GM18517 (cell line): ENCODE data around the gene ATAD5.

Experiments used
- ATAC-seq: cut with Tn5 transposase; IDR thresholded peaks from one replicate; pipeline ENCODE4 v1.9.1; 2021; ENCODE audit warnings: mild to moderate bottlenecking, moderate library complexity; ENCODE audit not compliant: unreplicated experiment

The ATAD5 gene

GRCh38 chr17:30939051-30939689, 107.4 kb downstream of the ATAD5 start:
- no peak for ATAC-seq

GRCh38 chr17:30942308-30943079, 110.7 kb downstream of the ATAD5 start:
- ATAC-seq: no peak
